Smooth muscle cell (in vitro differentiated cells): ENCODE data around the gene KATNBL1. TPM values are rescaled to one million over a fixed set of nuclear protein-coding genes. Genes with fewer than 3 reads are reported as not detected.

Experiments
- DNase-seq: peaks from one replicate; lab custom pipeline; 2025; ENCODE audit not compliant: unreplicated experiment; lab: John Stamatoyannopoulos, UW
- H2AFZ ChIP-seq: fragments of 200-600 bp; sonication (generic); 2 replicates; pipeline ENCODE4 v1.6.0; 2016; ENCODE audit warnings: antibody characterized with exemption, low read depth, mild to moderate bottlenecking
- H3F3A ChIP-seq: fragments of 200-600 bp; sonication (generic); 2 replicates; pipeline ENCODE4 v1.6.0; 2017; ENCODE audit warnings: antibody characterized with exemption, low read depth
- H3K27ac ChIP-seq: fragments of 200-600 bp; sonication (generic); 2 replicates; pipeline ENCODE4 v1.5.1; 2016; ENCODE audit warnings: low read depth, mild to moderate bottlenecking
- H3K27me3 ChIP-seq: fragments of 200-600 bp; sonication (generic); 2 replicates; pipeline ENCODE4 v1.6.1; 2016; ENCODE audit warnings: low read depth, mild to moderate bottlenecking
- H3K36me3 ChIP-seq: fragments of 200-600 bp; sonication (generic); 2 replicates; pipeline ENCODE4 v1.5.1; 2016; ENCODE audit warnings: low read depth
- H3K4me1 ChIP-seq: fragments of 200-600 bp; sonication (generic); 2 replicates; pipeline ENCODE4 v1.5.1; 2016; ENCODE audit warnings: low read depth
- H3K4me2 ChIP-seq: fragments of 200-600 bp; sonication (generic); 2 replicates; pipeline ENCODE4 v1.6.0; 2016; ENCODE audit warnings: mild to moderate bottlenecking
- H3K4me3 ChIP-seq: fragments of 200-600 bp; sonication (generic); 2 replicates; pipeline ENCODE4 v1.5.1; 2016; ENCODE audit warnings: mild to moderate bottlenecking
- H3K79me2 ChIP-seq: fragments of 200-600 bp; sonication (generic); 2 replicates; pipeline ENCODE4 v1.6.0; 2016; ENCODE audit warnings: low read depth, mild to moderate bottlenecking
- H3K9ac ChIP-seq: fragments of 200-600 bp; sonication (generic); 2 replicates; pipeline ENCODE4 v1.6.0; 2016; ENCODE audit warnings: low read depth
- H3K9me3 ChIP-seq: fragments of 200-600 bp; sonication (generic); replicated peaks from 2 replicates; pipeline ENCODE4 v1.5.1; 2016; ENCODE audit warnings: low read depth
- H4K20me1 ChIP-seq: fragments of 200-600 bp; sonication (generic); 2 replicates; pipeline ENCODE4 v1.6.0; 2016; ENCODE audit warnings: low read depth
- CTCF ChIP-seq: fragments of 200-600 bp; sonication (generic); IDR thresholded peaks from 2 replicates; pipeline ENCODE4 v1.5.1; 2017; ENCODE audit warnings: borderline replicate concordance, mild to moderate bottlenecking, antibody characterized with exemption; ENCODE audit not compliant: insufficient read depth, poor library complexity, severe bottlenecking
- WGBS: methylation state at CpG from one replicate; pipeline ENCODE4 v1.1.7; 2016; ENCODE audit warnings: low lambda C conversion rate; 5-methylcytosine and 5-hydroxymethylcytosine counted together
- polyA plus RNA-seq: library from polyadenylated mRNA; unstranded; fragments of >200 nt; fragmentation: Nextera tagmentation; extraction: Ambion mirVana; gene quantifications from 2 replicates; pipeline ENCODE4 v1.2.1, GENCODE V29; 2016
- total RNA-seq: library from RNA; depleted of rRNA; stranded (reverse); fragments of >200 nt; gene quantifications from 2 replicates; pipeline ENCODE4 v1.2.3, GENCODE V29; 2014

KATNBL1 gene
- total and polyA plus RNA-seq, 2 experiments from 2014 or later: 62.3 to 91.8 TPM

- peak overlapping the region; percentile 86 for H3K4me2 ChIP-seq
- DNase-seq: no peak
- H4K20me1 ChIP-seq: no peaks in the 10 kb centered on the region
- no peaks in the 10 kb centered on the region for H3F3A ChIP-seq
- H3K4me1 ChIP-seq: peaks cover 10% of the 10 kb centered on the region
- no peaks in the 10 kb centered on the region for H3K27me3 ChIP-seq
- TF ChIP-seq CTCF: no peak
- H3K9me3 ChIP-seq: no peaks in the 10 kb centered on the region
- peaks cover 41% of the 10 kb centered on the region for H3K79me2 ChIP-seq
- no peaks in the 10 kb centered on the region for H3K36me3 ChIP-seq
- H3K4me3 ChIP-seq: peak overlapping the region; percentile 83
- 32% methylated on average over 29 of the region's 29 CpGs for WGBS
- peak overlapping the region; percentile 83 for H3K9ac ChIP-seq
- peak overlapping the region; percentile 90 for H2AFZ ChIP-seq
- peak overlapping the region; percentile 89 for H3K27ac ChIP-seq
Measured at GRCh38 chr15:34102175-34102925, 107.5 kb downstream of the KATNBL1 start.

- peak within 1 kb of the TSS; percentile 91 for H2AFZ ChIP-seq
- no peaks in the 10 kb centered on the region for H3K36me3 ChIP-seq
- peaks cover under 1% of the 10 kb centered on the region for H4K20me1 ChIP-seq
- H3K79me2 ChIP-seq: peaks cover 45% of the 10 kb centered on the region
- H3F3A ChIP-seq: no peaks in the 10 kb centered on the region
- H3K27me3 ChIP-seq: no peaks in the 10 kb centered on the region
- peak within 1 kb of the TSS; percentile 88 for H3K9ac ChIP-seq
- peak within 1 kb of the TSS; percentile 83 for H3K4me3 ChIP-seq
- WGBS: 2% methylated on average over 48 of the region's 48 CpGs
- H3K4me2 ChIP-seq: peak within 1 kb of the TSS; percentile 87
- TF ChIP-seq CTCF: no peak
- H3K27ac ChIP-seq: peak within 1 kb of the TSS; percentile 89
- peak; percentile 90 for DNase-seq
- peaks cover 10% of the 10 kb centered on the region for H3K4me1 ChIP-seq
- H3K9me3 ChIP-seq: no peaks in the 10 kb centered on the region
Measured at GRCh38 chr15:34101366-34102174, 108.3 kb downstream of the KATNBL1 start, which contains the start of the genes EMC7 and PGBD4. Gene EMC7, minus strand, starts transcription at chr15:34101862. Its CDS starts 23 bp downstream, at chr15:34101839. Gene PGBD4, plus strand, starts transcription at chr15:34102083. Its CDS starts 449 bp downstream, at chr15:34102532.

- Histone ChIP-seq H3K4me3 (peak overlapping the region; percentile 83), H3K36me3 (no peaks in the 10 kb centered on the region), H3K4me1 (peaks cover 10% of the 10 kb centered on the region), H3K4me2 (peak overlapping the region; percentile 87), H3K27me3 (no peaks in the 10 kb centered on the region), H3K79me2 (peaks cover 59% of the 10 kb centered on the region), H3F3A (no peaks in the 10 kb centered on the region), H3K9ac (no peak overlapping the region), H2AFZ (no peak overlapping the region), H3K9me3 (no peaks in the 10 kb centered on the region), H4K20me1 (peaks cover 9% of the 10 kb centered on the region), H3K27ac (no peak overlapping the region)
- WGBS: 98% methylated on average over 5 of the region's 5 CpGs
- DNase-seq: no peak
- TF ChIP-seq CTCF: no peak
Measured at GRCh38 chr15:34099914-34100313, 110.0 kb downstream of the KATNBL1 start.

Other genes starting within 250 kb of the KATNBL1 start
- not detected in 2 replicates for gene CHRM5, start 241.6 kb downstream of the KATNBL1 start, total RNA-seq
- gene CHRM5, start 241.6 kb downstream of the KATNBL1 start, polyA plus RNA-seq: 0.05 TPM in 1 of 2 replicates, not detected in the other
- 8.2 and 10.6 TPM in 2 replicates for gene AVEN, start 170.9 kb downstream of the KATNBL1 start, total RNA-seq
- gene AVEN, start 170.9 kb downstream of the KATNBL1 start, polyA plus RNA-seq: 15.2 and 15.7 TPM in 2 replicates
- 60.6 and 84.2 TPM in 2 replicates for gene EMC7, start 108.2 kb downstream of the KATNBL1 start, total RNA-seq
- 201 and 218 TPM in 2 replicates for gene EMC7, start 108.2 kb downstream of the KATNBL1 start, polyA plus RNA-seq
- gene PGBD4, start 108.0 kb downstream of the KATNBL1 start, total RNA-seq: 0.81 and 1.3 TPM in 2 replicates
- 0.20 and 0.62 TPM in 2 replicates for gene PGBD4, start 108.0 kb downstream of the KATNBL1 start, polyA plus RNA-seq
- gene EMC4, start 14.9 kb upstream of the KATNBL1 start, total RNA-seq: 128 and 146 TPM in 2 replicates
- 194 and 227 TPM in 2 replicates for gene EMC4, start 14.9 kb upstream of the KATNBL1 start, polyA plus RNA-seq
- 9.1 and 11.3 TPM in 2 replicates for gene SLC12A6, start 127.7 kb upstream of the KATNBL1 start, total RNA-seq
- gene SLC12A6, start 127.7 kb upstream of the KATNBL1 start, polyA plus RNA-seq: 3.0 and 3.4 TPM in 2 replicates
- 282 and 306 TPM in 2 replicates for gene NOP10, start 133.0 kb upstream of the KATNBL1 start, total RNA-seq
- 305 and 319 TPM in 2 replicates for gene NOP10, start 133.0 kb upstream of the KATNBL1 start, polyA plus RNA-seq
- gene NUTM1, start 133.2 kb upstream of the KATNBL1 start, total RNA-seq: not detected in 2 replicates
- gene NUTM1, start 133.2 kb upstream of the KATNBL1 start, polyA plus RNA-seq: not detected in 2 replicates
- 10.1 and 15.7 TPM in 2 replicates for gene LPCAT4, start 157.1 kb upstream of the KATNBL1 start, total RNA-seq
- 23.2 and 38.4 TPM in 2 replicates for gene LPCAT4, start 157.1 kb upstream of the KATNBL1 start, polyA plus RNA-seq
- gene GOLGA8A, start 227.7 kb upstream of the KATNBL1 start, total RNA-seq: 62.9 and 75.2 TPM in 2 replicates
- 47.2 and 93.5 TPM in 2 replicates for gene GOLGA8A, start 227.7 kb upstream of the KATNBL1 start, polyA plus RNA-seq